Activated naive CD4-positive, alpha-beta T cell treated with anti-CD3 and anti-CD28 coated beads, Interleukin-2, amount 10 ng/mL, durations not matched to agents 7 days and 5 days (primary cell): ENCODE measurements around the gene AP3B2.

Experiments
- CTCF ChIA-PET: fragments of 350-600 bp; sonication (Branson Sonifier 250); formaldehyde crosslinking; loops from one replicate; lab custom pipeline; 2021; ENCODE audit warnings: antibody characterized with exemption; lab: Charles Lee
- DNase-seq: peaks from one replicate; pipeline ENCODE4 v3.0.0-alpha.2; 2020
- H3K27ac Mint-ChIP-seq: one replicate; pipeline ENCODE4 v1.8.0; 2021; ENCODE audit warnings: mild to moderate bottlenecking, moderate library complexity, mixed read lengths
- H3K27me3 Mint-ChIP-seq: one replicate; pipeline ENCODE4 v1.8.0; 2021; ENCODE audit warnings: mild to moderate bottlenecking, mixed read lengths
- H3K36me3 Mint-ChIP-seq: one replicate; pipeline ENCODE4 v1.8.0; 2021; ENCODE audit warnings: mixed read lengths
- H3K4me1 Mint-ChIP-seq: one replicate; pipeline ENCODE4 v1.8.0; 2021; ENCODE audit warnings: mixed read lengths
- H3K4me3 Mint-ChIP-seq: one replicate; pipeline ENCODE4 v1.8.0; 2021; ENCODE audit warnings: mild to moderate bottlenecking, moderate library complexity, mixed read lengths
- H3K9me3 Mint-ChIP-seq: one replicate; pipeline ENCODE4 v1.8.0; 2021; ENCODE audit warnings: mixed read lengths

AP3B2 gene

GRCh38 chr15:82677720-82678323, 31.9 kb downstream of the AP3B2 start:
- no peak for DNase-seq
- CTCF ChIA-PET, result no interaction called here
- Mint-ChIP-seq H3K27me3 (peaks cover 40% of the 10 kb centered on the region), H3K9me3 (no peaks in the 10 kb centered on the region), H3K4me1 (peaks cover 14% of the 10 kb centered on the region), H3K4me3 (no peak overlapping the region), H3K36me3 (no peaks in the 10 kb centered on the region), H3K27ac (no peak overlapping the region)

DNA sequence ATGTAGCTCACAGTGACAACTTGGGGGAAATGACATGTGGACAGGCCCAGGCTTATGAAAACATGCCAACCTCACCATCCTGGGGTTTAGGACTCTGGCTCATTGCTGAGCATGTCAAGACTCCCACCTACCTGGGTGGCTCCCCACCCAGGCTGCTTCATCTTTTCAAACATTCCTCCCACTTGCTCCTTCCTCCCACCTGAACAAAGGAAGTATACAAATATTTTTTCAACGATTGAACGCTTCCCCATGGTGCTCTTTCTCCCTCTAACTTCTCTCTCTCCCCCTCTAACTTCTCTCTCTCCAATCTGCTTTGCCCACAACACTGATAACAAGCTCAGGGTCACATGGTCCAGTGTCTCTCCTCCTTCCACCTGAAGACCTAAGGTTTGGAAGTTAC, 34.8 kb downstream of the AP3B2 start:
- no peak overlapping the region for H3K4me3 Mint-ChIP-seq
- H3K9me3 Mint-ChIP-seq, result no peaks in the 10 kb centered on the region
- no peak for DNase-seq
- H3K36me3 Mint-ChIP-seq, result no peaks in the 10 kb centered on the region
- peaks cover 22% of the 10 kb centered on the region for H3K27me3 Mint-ChIP-seq
- peaks cover 3% of the 10 kb centered on the region for H3K4me1 Mint-ChIP-seq
- no peak overlapping the region for H3K27ac Mint-ChIP-seq
- CTCF ChIA-PET, result no interaction called here

- Mint-ChIP-seq H3K36me3 (no peaks in the 10 kb centered on the region), H3K27me3 (no peaks in the 10 kb centered on the region), H3K9me3 (no peaks in the 10 kb centered on the region), H3K4me3 (no peak overlapping the region), H3K4me1 (no peaks in the 10 kb centered on the region), H3K27ac (no peak overlapping the region)
- no peak for DNase-seq
- CTCF ChIA-PET, result no interaction called here
These were observed 39.0 kb downstream of the AP3B2 start for GRCh38 chr15:82670699-82671098.

GRCh38 chr15:82666606-82667005, 43.1 kb downstream of the AP3B2 start:
- no peaks in the 10 kb centered on the region for H3K4me1 Mint-ChIP-seq
- H3K27me3 Mint-ChIP-seq, result no peaks in the 10 kb centered on the region
- DNase-seq, result no peak
- H3K27ac Mint-ChIP-seq, result peak overlapping the region; percentile 45
- no peak overlapping the region for H3K4me3 Mint-ChIP-seq
- CTCF ChIA-PET, result no interaction called here
- no peaks in the 10 kb centered on the region for H3K9me3 Mint-ChIP-seq
- no peaks in the 10 kb centered on the region for H3K36me3 Mint-ChIP-seq

- Mint-ChIP-seq H3K36me3 (no peaks in the 10 kb centered on the region), H3K27me3 (no peaks in the 10 kb centered on the region), H3K9me3 (no peaks in the 10 kb centered on the region), H3K4me1 (no peaks in the 10 kb centered on the region), H3K4me3 (no peak overlapping the region), H3K27ac (no peak overlapping the region)
- no peak for DNase-seq
- CTCF ChIA-PET, result no interaction called here
These were observed 45.7 kb downstream of the AP3B2 start for GRCh38 chr15:82664021-82664420.

GRCh38 chr15:82663186-82663600, 46.5 kb downstream of the AP3B2 start:
- no peaks in the 10 kb centered on the region for H3K9me3 Mint-ChIP-seq
- DNase-seq, result peak; percentile 84
- H3K4me3 Mint-ChIP-seq, result no peak overlapping the region
- H3K4me1 Mint-ChIP-seq, result no peaks in the 10 kb centered on the region
- no peaks in the 10 kb centered on the region for H3K27me3 Mint-ChIP-seq
- no peaks in the 10 kb centered on the region for H3K36me3 Mint-ChIP-seq
- H3K27ac Mint-ChIP-seq, result no peak overlapping the region
- CTCF ChIA-PET, result no interaction called here

GRCh38 chr15:82662641-82663040, 47.0 kb downstream of the AP3B2 start:
- H3K27me3 Mint-ChIP-seq, result no peaks in the 10 kb centered on the region
- no peak overlapping the region for H3K4me3 Mint-ChIP-seq
- DNase-seq, result no peak
- CTCF ChIA-PET, result no interaction called here
- no peaks in the 10 kb centered on the region for H3K36me3 Mint-ChIP-seq
- H3K27ac Mint-ChIP-seq, result no peak overlapping the region
- H3K9me3 Mint-ChIP-seq, result no peaks in the 10 kb centered on the region
- no peaks in the 10 kb centered on the region for H3K4me1 Mint-ChIP-seq

GRCh38 chr15:82660378-82660777, 49.3 kb downstream of the AP3B2 start:
- Mint-ChIP-seq H3K27me3 (peaks cover 10% of the 10 kb centered on the region), H3K27ac (no peak overlapping the region), H3K36me3 (no peaks in the 10 kb centered on the region), H3K4me1 (no peaks in the 10 kb centered on the region), H3K4me3 (no peak overlapping the region), H3K9me3 (no peaks in the 10 kb centered on the region)
- DNase-seq, result no peak
- CTCF ChIA-PET, result no interaction called here

DNA sequence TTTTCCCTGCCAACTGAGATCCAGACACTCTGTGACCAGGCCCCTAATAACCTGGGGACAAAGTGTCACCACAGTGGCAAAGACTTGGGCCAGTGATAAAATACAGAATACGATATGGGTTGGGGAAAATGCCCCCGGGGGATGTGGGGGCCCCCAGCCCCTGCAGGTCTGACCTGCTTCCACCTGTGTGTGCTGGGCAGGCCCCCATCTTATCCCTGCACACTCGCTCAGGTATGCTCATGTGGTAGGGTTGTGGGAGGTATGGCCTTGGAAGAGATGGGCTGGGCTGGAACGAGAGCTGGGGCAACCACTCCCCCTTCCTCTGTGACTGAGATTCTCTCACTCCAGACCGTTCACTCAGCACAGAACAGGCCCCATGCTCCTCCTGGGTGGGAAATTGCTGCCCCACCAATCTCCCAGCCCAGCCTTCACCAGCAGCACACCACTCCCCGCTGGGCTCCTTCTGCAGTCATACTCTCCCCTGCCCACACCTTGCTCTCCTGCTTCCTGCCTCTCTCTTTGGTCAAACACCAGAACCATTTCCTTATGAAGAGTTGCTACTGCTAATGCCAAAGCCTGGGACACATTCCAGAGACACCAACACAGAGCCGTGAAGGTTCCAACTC, 52.9 kb downstream of the AP3B2 start:
- CTCF ChIA-PET, result no interaction called here
- no peak overlapping the region for H3K27ac Mint-ChIP-seq
- no peaks in the 10 kb centered on the region for H3K36me3 Mint-ChIP-seq
- DNase-seq, result no peak
- H3K4me3 Mint-ChIP-seq, result no peak overlapping the region
- H3K27me3 Mint-ChIP-seq, result peaks cover 29% of the 10 kb centered on the region
- no peaks in the 10 kb centered on the region for H3K4me1 Mint-ChIP-seq
- no peaks in the 10 kb centered on the region for H3K9me3 Mint-ChIP-seq

DNA sequence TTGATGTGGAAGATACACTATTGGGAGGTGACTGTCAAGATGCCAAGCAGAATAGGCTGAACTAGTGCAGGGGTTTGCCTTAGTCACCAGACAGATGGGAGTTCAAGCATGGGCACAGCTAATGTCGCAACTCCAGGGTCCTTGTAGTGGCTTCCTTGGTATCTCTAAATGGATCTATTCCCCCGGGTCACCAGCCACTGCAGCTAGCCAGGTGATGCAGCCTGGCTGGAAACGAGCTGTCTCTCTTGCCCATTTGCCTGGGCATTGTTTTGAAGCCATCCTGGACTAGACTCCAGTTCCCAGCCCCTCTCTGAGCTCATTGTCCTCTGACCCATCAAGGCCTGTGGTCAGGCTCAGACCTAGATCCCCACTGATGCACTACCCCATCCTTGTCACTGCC, 54.1 kb downstream of the AP3B2 start:
- no peak for DNase-seq
- Mint-ChIP-seq H3K27ac (no peak overlapping the region), H3K4me3 (no peak overlapping the region), H3K4me1 (no peaks in the 10 kb centered on the region), H3K36me3 (no peaks in the 10 kb centered on the region), H3K9me3 (no peaks in the 10 kb centered on the region), H3K27me3 (peaks cover 29% of the 10 kb centered on the region)
- CTCF ChIA-PET, result no interaction called here

DNA sequence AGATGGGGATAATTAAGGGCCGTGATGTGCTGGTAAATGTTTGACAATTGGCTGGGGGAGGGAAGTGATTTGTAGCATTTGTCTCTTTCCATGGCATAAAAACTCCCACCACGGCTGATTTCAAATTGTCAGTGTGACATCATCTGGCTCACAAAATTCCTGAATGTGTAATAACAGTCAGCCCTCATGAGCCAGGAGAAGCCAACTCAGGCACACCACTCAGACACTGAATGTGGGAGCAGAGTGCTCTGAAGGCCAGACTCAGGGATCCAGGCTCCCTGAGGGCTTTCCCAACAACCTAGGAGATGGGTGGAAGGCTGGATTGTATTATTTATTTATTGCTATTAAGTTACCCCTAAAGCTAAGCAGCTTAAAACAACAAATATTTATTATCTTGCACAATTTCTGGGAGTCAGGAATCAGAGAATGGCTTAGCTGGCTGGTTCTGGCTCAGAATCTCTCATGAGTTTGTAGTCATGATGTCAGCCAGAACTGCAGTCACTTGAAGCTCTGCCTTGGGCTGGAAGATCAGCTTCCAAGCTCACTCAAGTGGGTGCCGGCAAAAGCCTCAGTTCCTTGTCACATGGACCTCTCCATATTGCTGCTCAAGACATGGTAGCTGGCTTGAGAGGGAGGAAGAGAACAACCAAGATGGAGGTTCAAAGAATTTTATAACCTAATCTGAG, 56.0 kb downstream of the AP3B2 start:
- peaks cover 46% of the 10 kb centered on the region for H3K27me3 Mint-ChIP-seq
- no peak overlapping the region for H3K4me3 Mint-ChIP-seq
- no peaks in the 10 kb centered on the region for H3K9me3 Mint-ChIP-seq
- DNase-seq, result no peak
- no peaks in the 10 kb centered on the region for H3K4me1 Mint-ChIP-seq
- CTCF ChIA-PET, result interaction anchor here (0.7 kb wide), 1 partner anchor 972 kb away, joined by 3 read pairs; no protein-coding TSS in a partner anchor
- H3K36me3 Mint-ChIP-seq, result no peaks in the 10 kb centered on the region
- no peak overlapping the region for H3K27ac Mint-ChIP-seq

- peaks cover 2% of the 10 kb centered on the region for H3K4me1 Mint-ChIP-seq
- no peak for DNase-seq
- CTCF ChIA-PET, result no interaction called here
- no peaks in the 10 kb centered on the region for H3K36me3 Mint-ChIP-seq
- no peaks in the 10 kb centered on the region for H3K9me3 Mint-ChIP-seq
- H3K4me3 Mint-ChIP-seq, result no peak overlapping the region
- H3K27me3 Mint-ChIP-seq, result peaks cover 59% of the 10 kb centered on the region
- H3K27ac Mint-ChIP-seq, result no peak overlapping the region
These were observed 58.0 kb downstream of the AP3B2 start for GRCh38 chr15:82651708-82652107.

DNA sequence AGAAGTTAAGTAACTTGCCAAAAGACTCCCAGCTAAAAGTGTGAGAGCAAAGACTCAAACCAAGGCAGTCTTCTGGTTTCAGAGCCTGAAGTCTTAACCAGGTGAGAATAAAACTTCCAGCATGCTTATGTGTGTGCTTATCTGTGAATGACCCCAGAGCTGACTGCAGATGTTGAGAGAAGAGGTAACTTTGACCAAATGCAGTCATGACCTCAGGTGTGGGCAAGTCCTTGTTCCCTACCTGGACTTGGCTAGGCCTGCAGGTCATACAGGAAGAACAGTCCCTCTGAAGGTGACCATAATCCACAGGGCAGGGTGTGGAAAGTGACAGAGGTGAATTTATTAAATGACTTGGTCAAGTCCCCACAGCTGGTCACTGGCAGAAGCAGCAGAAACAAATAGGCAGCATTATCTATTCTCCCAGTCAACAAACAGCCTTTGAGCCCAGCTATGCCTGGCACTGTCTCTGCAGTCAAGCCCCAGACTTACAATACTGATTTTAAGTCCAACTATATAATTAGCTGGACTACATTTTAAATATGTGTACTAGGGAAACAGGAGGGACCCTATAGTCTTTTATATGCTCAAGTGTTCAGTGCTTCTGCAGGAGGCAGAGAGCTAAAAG, 59.5 kb downstream of the AP3B2 start:
- H3K4me3 Mint-ChIP-seq, result no peak overlapping the region
- H3K4me1 Mint-ChIP-seq, result peaks cover 4% of the 10 kb centered on the region
- no peaks in the 10 kb centered on the region for H3K9me3 Mint-ChIP-seq
- no peak overlapping the region for H3K27ac Mint-ChIP-seq
- H3K36me3 Mint-ChIP-seq, result no peaks in the 10 kb centered on the region
- peaks cover 65% of the 10 kb centered on the region for H3K27me3 Mint-ChIP-seq
- CTCF ChIA-PET, result no interaction called here
- DNase-seq, result no peak

DNA sequence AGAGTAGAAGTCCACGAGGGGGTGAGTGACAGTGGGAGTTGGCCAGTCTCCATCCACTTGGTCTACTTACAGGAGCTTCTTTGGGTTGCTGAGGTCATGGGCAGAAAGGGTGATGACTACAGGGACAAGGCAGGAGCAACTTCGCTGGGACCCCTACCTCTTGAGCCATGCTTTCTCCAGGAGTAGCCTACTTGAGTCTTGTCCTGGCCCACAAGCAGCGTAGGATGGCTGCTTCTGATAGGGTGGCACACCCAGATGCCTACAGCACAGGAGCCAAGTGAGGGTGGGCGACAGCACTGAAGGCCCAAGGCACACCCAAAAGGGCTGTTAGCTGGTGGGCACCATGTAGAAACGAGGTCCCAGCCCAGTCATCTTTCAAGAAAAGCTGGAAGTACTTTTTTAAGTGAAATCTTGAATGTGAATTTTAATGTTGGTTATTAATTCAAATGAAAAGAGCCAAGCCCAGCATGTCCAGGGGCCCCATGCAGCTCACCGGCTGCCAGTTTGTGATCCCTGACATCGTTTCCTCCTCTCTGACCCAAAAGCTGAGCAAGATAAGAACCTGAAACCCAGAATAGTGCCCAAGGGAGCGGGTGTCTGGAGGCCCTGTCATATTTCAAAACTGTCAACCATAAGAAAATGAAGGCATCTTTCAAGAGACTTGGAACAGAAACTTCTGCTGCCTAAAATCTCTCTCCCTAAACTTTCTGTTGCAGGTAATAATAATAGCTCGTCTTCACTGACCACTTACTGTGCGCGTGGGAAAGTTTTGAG, 60.3 kb downstream of the AP3B2 start:
- no peak overlapping the region for H3K27ac Mint-ChIP-seq
- no peaks in the 10 kb centered on the region for H3K36me3 Mint-ChIP-seq
- no peak for DNase-seq
- H3K9me3 Mint-ChIP-seq, result no peaks in the 10 kb centered on the region
- peaks cover 67% of the 10 kb centered on the region for H3K27me3 Mint-ChIP-seq
- peaks cover 5% of the 10 kb centered on the region for H3K4me1 Mint-ChIP-seq
- CTCF ChIA-PET, result no interaction called here
- no peak overlapping the region for H3K4me3 Mint-ChIP-seq
